ENCODE measurements around the gene ZHX3.
A peak's percentile ranks its signal among the peaks of the same experiment; 100 is the strongest.
"Not testable (repeated sequence)": the region's sequence is repeated elsewhere in the genome, so short reads cannot be mapped to it uniquely, and the experiment has no call there.

Gene ZHX3

GRCh38 chr20:41139227-41140093, 178.1 kb downstream of the ZHX3 start:
- peaks cover 8% of the 10 kb centered on the region for H3K36me3 ChIP-seq (ENCODE audit: insufficient read depth, low read length)
- H3K9me3 ChIP-seq (replicated peaks; ENCODE audit: low read length) = no peaks in the 10 kb centered on the region
- H3K4me2 ChIP-seq (ENCODE audit: low read length) = peak overlapping the region; percentile 95
- H3K27me3 ChIP-seq (ENCODE audit: control insufficient read depth, insufficient read depth, low read length) = no peaks in the 10 kb centered on the region
- peak overlapping the region; percentile 94 for H3K4me3 ChIP-seq (ENCODE audit: low read length)
- peaks cover 38% of the 10 kb centered on the region for H3K4me1 ChIP-seq (ENCODE audit: control insufficient read depth, insufficient read depth, low read length)
- peak overlapping the region; percentile 96 for H3K9ac ChIP-seq (ENCODE audit: low read depth, low read length)

DNA sequence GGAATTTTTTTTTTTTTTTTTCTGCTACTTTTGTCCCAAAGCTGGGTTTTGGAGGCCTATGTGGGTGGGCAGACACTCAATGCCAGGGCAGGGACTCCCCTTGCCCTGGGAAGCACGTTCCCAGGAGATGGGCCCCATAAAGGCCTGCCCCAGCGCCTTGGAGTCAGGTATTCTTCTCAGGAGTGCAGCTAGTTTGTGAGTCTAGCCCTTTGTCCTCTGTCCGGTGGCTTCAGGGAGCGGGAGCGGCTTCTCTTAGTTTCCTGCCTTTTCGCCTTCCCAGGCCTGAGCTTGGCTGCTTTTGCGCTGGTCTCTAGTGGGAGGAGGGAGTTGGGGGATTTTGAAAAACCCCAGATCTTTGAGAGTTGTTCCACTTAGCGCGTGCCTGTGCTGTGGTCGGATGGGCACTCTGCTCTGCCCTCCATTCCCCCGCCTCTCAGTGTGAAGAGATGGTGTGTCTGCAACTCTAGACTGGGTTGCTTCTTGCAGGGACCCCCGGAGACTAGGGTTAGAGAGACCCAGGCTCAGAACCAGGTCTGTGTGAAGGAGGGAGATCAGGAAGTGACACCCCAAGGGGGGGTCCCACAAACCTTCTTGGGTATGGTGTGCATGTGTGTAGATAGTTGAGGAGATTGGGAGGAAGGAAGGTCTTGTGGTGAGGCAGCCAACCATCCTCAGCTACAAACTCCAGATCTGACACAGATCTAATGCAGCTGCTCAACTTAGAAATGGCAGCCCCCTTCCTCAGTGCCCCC, 178.9 kb downstream of the ZHX3 start:
- Histone ChIP-seq H3K9ac (ENCODE audit: low read depth, low read length) (peak overlapping the region; percentile 96), H3K36me3 (ENCODE audit: insufficient read depth, low read length) (peaks cover 8% of the 10 kb centered on the region), H3K4me1 (ENCODE audit: control insufficient read depth, insufficient read depth, low read length) (peaks cover 44% of the 10 kb centered on the region), H3K4me2 (ENCODE audit: low read length) (peak overlapping the region; percentile 95), H3K27me3 (ENCODE audit: control insufficient read depth, insufficient read depth, low read length) (no peaks in the 10 kb centered on the region), H3K4me3 (ENCODE audit: low read length) (peak overlapping the region; percentile 94), H3K9me3 (replicated peaks; ENCODE audit: low read length) (no peaks in the 10 kb centered on the region)

- H3K4me2 ChIP-seq (ENCODE audit: low read length) = peak overlapping the region; percentile 95
- H3K36me3 ChIP-seq (ENCODE audit: insufficient read depth, low read length) = peaks cover 8% of the 10 kb centered on the region
- H3K4me3 ChIP-seq (ENCODE audit: low read length) = peak overlapping the region; percentile 94
- H3K9ac ChIP-seq (ENCODE audit: low read depth, low read length) = peak overlapping the region; percentile 96
- no peaks in the 10 kb centered on the region for H3K27me3 ChIP-seq (ENCODE audit: control insufficient read depth, insufficient read depth, low read length)
- H3K4me1 ChIP-seq (ENCODE audit: control insufficient read depth, insufficient read depth, low read length) = peaks cover 44% of the 10 kb centered on the region
- no peaks in the 10 kb centered on the region for H3K9me3 ChIP-seq (replicated peaks; ENCODE audit: low read length)
These were observed 179.7 kb downstream of the ZHX3 start for GRCh38 chr20:41137614-41138474.

- Histone ChIP-seq H3K4me3 (ENCODE audit: low read length) (peak within 1 kb of the TSS; percentile 94), H3K36me3 (ENCODE audit: insufficient read depth, low read length) (peaks cover 10% of the 10 kb centered on the region), H3K9ac (ENCODE audit: low read depth, low read length) (peak within 1 kb of the TSS; percentile 96), H3K4me1 (ENCODE audit: control insufficient read depth, insufficient read depth, low read length) (peaks cover 43% of the 10 kb centered on the region), H3K27me3 (ENCODE audit: control insufficient read depth, insufficient read depth, low read length) (no peaks in the 10 kb centered on the region), H3K9me3 (replicated peaks; ENCODE audit: low read length) (no peaks in the 10 kb centered on the region), H3K4me2 (ENCODE audit: low read length) (peak within 1 kb of the TSS; percentile 95)
These were observed 180.6 kb downstream of the ZHX3 start, which contains the start of gene PLCG1 for GRCh38 chr20:41136680-41137613. Gene PLCG1, plus strand, starts transcription at chr20:41137543. Its CDS starts 99 bp downstream, at chr20:41137642.

- Histone ChIP-seq H3K9ac (ENCODE audit: low read depth, low read length) (peak overlapping the region; percentile 96), H3K4me1 (ENCODE audit: control insufficient read depth, insufficient read depth, low read length) (peaks cover 34% of the 10 kb centered on the region), H3K4me3 (ENCODE audit: low read length) (peak overlapping the region; percentile 94), H3K4me2 (ENCODE audit: low read length) (peak overlapping the region; percentile 95), H3K27me3 (ENCODE audit: control insufficient read depth, insufficient read depth, low read length) (no peaks in the 10 kb centered on the region), H3K9me3 (replicated peaks; ENCODE audit: low read length) (no peaks in the 10 kb centered on the region), H3K36me3 (ENCODE audit: insufficient read depth, low read length) (peaks cover 17% of the 10 kb centered on the region)
These were observed 181.4 kb downstream of the ZHX3 start for GRCh38 chr20:41135888-41136679.

DNA sequence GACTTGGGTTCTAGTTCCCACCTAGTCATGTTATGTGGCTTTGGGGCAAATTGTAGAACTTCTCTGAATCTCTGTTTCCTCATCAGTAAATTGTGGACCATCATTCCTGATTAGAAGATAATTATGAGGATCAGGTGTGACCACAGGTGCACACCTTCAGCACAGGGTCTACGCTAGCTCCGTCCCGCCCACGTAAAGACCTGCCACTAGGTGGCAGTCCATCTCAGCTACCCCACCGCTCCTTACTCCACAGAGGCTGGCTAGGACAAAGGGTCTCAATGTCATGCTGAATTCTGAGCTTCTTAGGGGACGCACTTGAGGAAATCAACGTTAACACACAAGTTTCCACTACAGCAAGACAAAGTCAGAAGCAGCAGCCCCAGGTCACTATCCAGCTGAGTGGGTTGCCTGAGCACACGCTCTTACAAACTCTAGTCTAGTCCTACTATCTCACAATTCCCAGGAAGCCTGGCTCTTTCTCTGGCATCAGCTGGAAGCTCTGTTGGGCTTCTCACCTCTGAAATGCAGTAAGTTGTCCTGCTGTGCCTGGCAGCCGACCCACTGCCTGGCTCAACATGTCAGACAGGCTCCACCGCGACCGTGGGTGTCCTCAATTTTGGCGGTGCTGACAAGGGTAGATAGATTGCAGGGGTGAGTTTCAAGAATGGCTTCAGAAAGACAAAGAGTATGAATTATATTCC, 182.2 kb downstream of the ZHX3 start:
- no peak overlapping the region for H3K9ac ChIP-seq (ENCODE audit: low read depth, low read length)
- H3K4me2 ChIP-seq (ENCODE audit: low read length) = no peak overlapping the region
- no peaks in the 10 kb centered on the region for H3K27me3 ChIP-seq (ENCODE audit: control insufficient read depth, insufficient read depth, low read length)
- peaks cover 27% of the 10 kb centered on the region for H3K4me1 ChIP-seq (ENCODE audit: control insufficient read depth, insufficient read depth, low read length)
- H3K9me3 ChIP-seq (replicated peaks; ENCODE audit: low read length) = no peaks in the 10 kb centered on the region
- H3K4me3 ChIP-seq (ENCODE audit: low read length) = no peak overlapping the region
- H3K36me3 ChIP-seq (ENCODE audit: insufficient read depth, low read length) = peaks cover 17% of the 10 kb centered on the region

- Histone ChIP-seq H3K9me3 (replicated peaks; ENCODE audit: low read length) (no peaks in the 10 kb centered on the region), H3K9ac (ENCODE audit: low read depth, low read length) (no peak overlapping the region), H3K36me3 (ENCODE audit: insufficient read depth, low read length) (peaks cover 17% of the 10 kb centered on the region), H3K4me3 (ENCODE audit: low read length) (no peak overlapping the region), H3K4me2 (ENCODE audit: low read length) (no peak overlapping the region), H3K4me1 (ENCODE audit: control insufficient read depth, insufficient read depth, low read length) (peaks cover 19% of the 10 kb centered on the region), H3K27me3 (ENCODE audit: control insufficient read depth, insufficient read depth, low read length) (no peaks in the 10 kb centered on the region)
These were observed 183.0 kb downstream of the ZHX3 start for GRCh38 chr20:41134362-41135186.

GRCh38 chr20:41133709-41134361, 183.7 kb downstream of the ZHX3 start:
- Histone ChIP-seq H3K4me1 (ENCODE audit: control insufficient read depth, insufficient read depth, low read length) (peaks cover 12% of the 10 kb centered on the region), H3K9ac (ENCODE audit: low read depth, low read length) (no peak overlapping the region), H3K4me2 (ENCODE audit: low read length) (no peak overlapping the region), H3K36me3 (ENCODE audit: insufficient read depth, low read length) (peaks cover 17% of the 10 kb centered on the region), H3K9me3 (replicated peaks; ENCODE audit: low read length) (no peaks in the 10 kb centered on the region), H3K27me3 (ENCODE audit: control insufficient read depth, insufficient read depth, low read length) (no peaks in the 10 kb centered on the region), H3K4me3 (ENCODE audit: low read length) (no peak overlapping the region)

GRCh38 chr20:41132388-41132775, 185.1 kb downstream of the ZHX3 start:
- H3K27me3 ChIP-seq (ENCODE audit: control insufficient read depth, insufficient read depth, low read length); H3K9ac ChIP-seq (ENCODE audit: low read depth, low read length); H3K9me3 ChIP-seq (replicated peaks; ENCODE audit: low read length); H3K4me3 ChIP-seq (ENCODE audit: low read length); H3K4me2 ChIP-seq (ENCODE audit: low read length): not testable (repeated sequence)
- H3K36me3 ChIP-seq (ENCODE audit: insufficient read depth, low read length) = peaks cover 17% of the 10 kb centered on the region
- H3K4me1 ChIP-seq (ENCODE audit: control insufficient read depth, insufficient read depth, low read length) = peaks cover 11% of the 10 kb centered on the region

Measured in skeletal muscle satellite cell (primary cell).